Smooth muscle cell (in vitro differentiated cells): Measurements from ENCODE around the gene COG6. TPM values are rescaled to one million over a fixed set of nuclear protein-coding genes. Genes with fewer than 3 reads are reported as not detected.

Source experiments
- DNase-seq: peaks from one replicate; lab custom pipeline; 2025; ENCODE audit not compliant: unreplicated experiment; lab: John Stamatoyannopoulos, UW
- H2AFZ ChIP-seq: fragments of 200-600 bp; sonication (generic); 2 replicates; pipeline ENCODE4 v1.6.0; 2016; ENCODE audit warnings: antibody characterized with exemption, low read depth, mild to moderate bottlenecking
- H3F3A ChIP-seq: fragments of 200-600 bp; sonication (generic); 2 replicates; pipeline ENCODE4 v1.6.0; 2017; ENCODE audit warnings: antibody characterized with exemption, low read depth
- H3K27ac ChIP-seq: fragments of 200-600 bp; sonication (generic); 2 replicates; pipeline ENCODE4 v1.5.1; 2016; ENCODE audit warnings: low read depth, mild to moderate bottlenecking
- H3K27me3 ChIP-seq: fragments of 200-600 bp; sonication (generic); 2 replicates; pipeline ENCODE4 v1.6.1; 2016; ENCODE audit warnings: low read depth, mild to moderate bottlenecking
- H3K36me3 ChIP-seq: fragments of 200-600 bp; sonication (generic); 2 replicates; pipeline ENCODE4 v1.5.1; 2016; ENCODE audit warnings: low read depth
- H3K4me1 ChIP-seq: fragments of 200-600 bp; sonication (generic); 2 replicates; pipeline ENCODE4 v1.5.1; 2016; ENCODE audit warnings: low read depth
- H3K4me2 ChIP-seq: fragments of 200-600 bp; sonication (generic); 2 replicates; pipeline ENCODE4 v1.6.0; 2016; ENCODE audit warnings: mild to moderate bottlenecking
- H3K4me3 ChIP-seq: fragments of 200-600 bp; sonication (generic); 2 replicates; pipeline ENCODE4 v1.5.1; 2016; ENCODE audit warnings: mild to moderate bottlenecking
- H3K79me2 ChIP-seq: fragments of 200-600 bp; sonication (generic); 2 replicates; pipeline ENCODE4 v1.6.0; 2016; ENCODE audit warnings: low read depth, mild to moderate bottlenecking
- H3K9ac ChIP-seq: fragments of 200-600 bp; sonication (generic); 2 replicates; pipeline ENCODE4 v1.6.0; 2016; ENCODE audit warnings: low read depth
- H3K9me3 ChIP-seq: fragments of 200-600 bp; sonication (generic); replicated peaks from 2 replicates; pipeline ENCODE4 v1.5.1; 2016; ENCODE audit warnings: low read depth
- H4K20me1 ChIP-seq: fragments of 200-600 bp; sonication (generic); 2 replicates; pipeline ENCODE4 v1.6.0; 2016; ENCODE audit warnings: low read depth
- CTCF ChIP-seq: fragments of 200-600 bp; sonication (generic); IDR thresholded peaks from 2 replicates; pipeline ENCODE4 v1.5.1; 2017; ENCODE audit warnings: borderline replicate concordance, mild to moderate bottlenecking, antibody characterized with exemption; ENCODE audit not compliant: insufficient read depth, poor library complexity, severe bottlenecking
- WGBS: methylation state at CpG from one replicate; pipeline ENCODE4 v1.1.7; 2016; ENCODE audit warnings: low lambda C conversion rate; 5-methylcytosine and 5-hydroxymethylcytosine counted together
- polyA plus RNA-seq: library from polyadenylated mRNA; unstranded; fragments of >200 nt; fragmentation: Nextera tagmentation; extraction: Ambion mirVana; gene quantifications from 2 replicates; pipeline ENCODE4 v1.2.1, GENCODE V29; 2016
- total RNA-seq: library from RNA; depleted of rRNA; stranded (reverse); fragments of >200 nt; gene quantifications from 2 replicates; pipeline ENCODE4 v1.2.3, GENCODE V29; 2014

The COG6 gene
- total and polyA plus RNA-seq, 2 experiments from 2014 or later = 42.9 to 84.8 TPM

DNA sequence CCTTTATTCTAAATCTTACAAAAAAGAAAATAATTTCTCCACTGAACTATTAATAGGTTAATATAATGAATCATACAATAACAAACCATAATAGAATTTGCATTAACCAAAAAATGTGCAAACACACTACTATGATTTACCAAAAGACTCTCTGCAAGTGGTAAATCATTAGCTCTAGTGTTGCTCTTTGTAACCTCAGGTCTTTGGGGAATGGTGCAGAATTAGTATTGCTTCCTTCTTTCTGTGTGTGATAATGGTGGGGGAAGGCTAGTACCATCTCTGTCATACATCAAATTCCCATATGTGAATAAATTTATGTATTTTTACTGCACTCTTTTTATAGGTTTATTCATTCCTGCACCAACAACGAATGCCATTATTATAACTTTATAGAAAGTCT is 105.1 kb downstream of the COG6 start:
- no peak for TF ChIP-seq CTCF
- Histone ChIP-seq H4K20me1 (no peaks in the 10 kb centered on the region), H3K9me3 (no peaks in the 10 kb centered on the region), H3K4me1 (no peaks in the 10 kb centered on the region), H3K4me3 (no peak overlapping the region), H2AFZ (no peak overlapping the region), H3K27me3 (no peaks in the 10 kb centered on the region), H3K9ac (no peak overlapping the region), H3F3A (no peaks in the 10 kb centered on the region), H3K36me3 (no peaks in the 10 kb centered on the region), H3K79me2 (no peaks in the 10 kb centered on the region), H3K4me2 (no peak overlapping the region), H3K27ac (no peak overlapping the region)
- WGBS = 87% methylated on average over 1 of the region's 1 CpG
- no peak for DNase-seq

DNA sequence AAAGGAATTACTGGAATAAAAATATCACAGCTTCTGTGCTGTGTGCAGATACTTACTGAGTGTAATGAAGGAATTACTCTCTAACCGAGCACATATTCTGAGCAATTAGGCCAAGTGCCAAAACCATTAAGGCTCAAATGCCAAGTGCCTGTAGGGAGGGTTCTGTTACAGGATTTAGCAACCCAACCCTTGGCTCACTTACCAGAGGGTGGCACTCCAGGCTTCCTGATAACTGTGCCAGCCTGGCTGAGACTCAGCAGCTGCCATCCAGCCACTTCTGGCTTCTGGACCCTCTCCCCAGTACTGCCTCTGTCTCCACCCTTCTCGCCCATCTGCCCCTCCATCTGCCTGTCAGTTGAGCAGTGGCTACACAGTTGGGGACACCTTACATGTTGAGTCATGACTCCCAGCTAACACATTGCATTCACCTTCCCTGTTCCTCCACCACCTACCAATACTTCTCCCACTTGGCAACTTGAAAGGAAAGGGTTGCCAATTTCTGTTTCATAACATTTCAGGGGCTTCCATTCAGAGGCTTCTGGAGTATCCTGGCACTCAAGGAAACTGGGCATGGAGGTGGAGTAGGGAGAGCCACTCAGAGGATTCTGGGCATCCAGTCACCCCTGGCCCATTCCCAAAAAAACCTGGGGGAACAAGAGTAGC is 110.5 kb downstream of the COG6 start:
- 56% methylated on average over 2 of the region's 2 CpGs for WGBS

GRCh38 chr13:39766464-39767158 is 111.1 kb downstream of the COG6 start:
- H3K9me3 ChIP-seq = no peaks in the 10 kb centered on the region
- TF ChIP-seq CTCF = no peak
- H3F3A ChIP-seq = no peaks in the 10 kb centered on the region
- DNase-seq = no peak
- 78% methylated on average over 2 of the region's 2 CpGs for WGBS
- H2AFZ ChIP-seq = no peak overlapping the region
- H4K20me1 ChIP-seq = no peaks in the 10 kb centered on the region
- H3K4me2 ChIP-seq = no peak overlapping the region
- no peak overlapping the region for H3K9ac ChIP-seq
- H3K79me2 ChIP-seq = no peaks in the 10 kb centered on the region
- no peaks in the 10 kb centered on the region for H3K36me3 ChIP-seq
- no peaks in the 10 kb centered on the region for H3K27me3 ChIP-seq
- no peak overlapping the region for H3K4me3 ChIP-seq
- H3K4me1 ChIP-seq = peaks cover 4% of the 10 kb centered on the region
- H3K27ac ChIP-seq = no peak overlapping the region

More for the DNA sequence above, 110.5 kb downstream of the COG6 start:
- Histone ChIP-seq H2AFZ (no peak overlapping the region), H3K36me3 (no peaks in the 10 kb centered on the region), H3K27me3 (no peaks in the 10 kb centered on the region), H3K79me2 (no peaks in the 10 kb centered on the region), H3K9ac (no peak overlapping the region), H3F3A (no peaks in the 10 kb centered on the region), H3K4me3 (no peak overlapping the region), H3K9me3 (no peaks in the 10 kb centered on the region), H3K4me2 (no peak overlapping the region), H3K4me1 (peaks cover 4% of the 10 kb centered on the region), H4K20me1 (no peaks in the 10 kb centered on the region), H3K27ac (no peak overlapping the region)
- no peak for DNase-seq
- no peak for TF ChIP-seq CTCF
